GM19035 (cell line): ENCODE results near the gene FRMPD4.
"Not testable (repeated sequence)": the region's sequence is repeated elsewhere in the genome, so short reads cannot be mapped to it uniquely, and the experiment has no call there.

Experiments
- ATAC-seq: cut with Tn5 transposase; IDR thresholded peaks from one replicate; pipeline ENCODE4 v1.9.1; 2021; ENCODE audit not compliant: unreplicated experiment

FRMPD4 gene

DNA sequence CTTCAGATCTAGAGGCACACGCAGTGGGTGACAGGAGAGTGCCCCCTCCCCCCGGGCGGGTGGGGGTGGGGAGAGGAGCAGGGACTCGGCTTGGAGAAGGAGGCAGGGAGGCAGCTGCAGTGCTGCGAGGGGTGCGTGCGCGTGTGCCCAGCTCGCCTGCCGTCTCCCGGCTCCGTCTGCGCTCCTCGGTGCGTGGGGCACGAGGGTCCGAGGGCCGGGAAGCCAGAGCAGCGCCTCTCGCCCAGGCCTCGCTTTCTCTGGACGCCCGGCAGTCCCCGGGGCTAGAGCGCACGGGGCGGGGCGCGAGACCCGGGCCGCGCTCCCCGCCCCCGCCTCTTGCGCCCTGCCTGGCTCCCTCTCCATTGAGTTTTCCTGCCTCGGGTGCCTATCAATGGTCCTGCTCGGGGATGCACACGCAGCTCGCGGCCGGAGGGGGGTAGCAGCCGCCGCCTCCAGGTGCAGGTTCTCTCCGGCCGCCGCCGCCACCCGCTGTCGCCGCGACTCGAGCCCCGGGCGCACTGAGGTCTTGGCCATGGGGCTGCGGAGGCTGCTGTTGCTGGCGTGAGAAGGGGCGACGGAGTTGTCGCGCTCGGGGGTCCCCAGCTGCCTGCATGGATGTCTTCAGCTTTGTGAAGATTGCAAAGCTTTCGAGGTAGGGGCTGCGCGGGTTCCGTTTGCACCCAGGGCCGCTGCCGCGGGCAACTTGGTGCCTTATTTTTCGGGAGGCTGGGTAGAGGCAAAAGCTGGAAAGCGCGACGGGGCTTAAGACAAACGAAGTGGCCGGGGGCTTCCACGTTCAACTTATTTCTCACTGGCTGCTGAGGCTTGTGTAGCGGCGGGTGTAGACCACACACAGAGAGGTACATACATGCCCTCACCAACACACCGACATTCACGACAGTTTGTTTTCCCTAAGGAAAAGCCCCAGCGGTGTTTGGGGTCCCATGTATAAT is at the start of gene FRMPD4:
Gene FRMPD4, plus strand, starts transcription at position 113 of the 953 bp plus-strand sequence. Its CDS starts 499 bp downstream, at position 612.
- ATAC-seq = no peak

DNA sequence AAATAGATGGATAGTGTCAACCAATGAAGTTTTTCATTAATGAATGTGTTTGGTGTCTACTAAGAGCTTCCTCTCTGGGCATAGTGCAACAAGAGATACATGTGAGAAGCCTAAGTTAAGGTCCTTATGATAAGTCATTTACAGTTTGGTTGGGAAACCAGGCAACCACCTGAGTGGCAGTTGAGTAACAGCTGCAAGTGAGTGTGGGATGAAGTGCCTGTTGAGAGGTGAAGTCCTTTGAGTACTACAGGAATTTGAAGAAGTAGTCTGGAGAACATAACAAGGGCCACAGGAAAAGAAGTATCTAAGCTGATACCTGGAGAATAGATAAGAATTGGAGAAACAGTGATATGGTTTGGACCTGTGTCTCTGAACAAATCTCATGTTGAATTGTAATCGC is 48.5 kb upstream of the FRMPD4 start:
- ATAC-seq = no peak

DNA sequence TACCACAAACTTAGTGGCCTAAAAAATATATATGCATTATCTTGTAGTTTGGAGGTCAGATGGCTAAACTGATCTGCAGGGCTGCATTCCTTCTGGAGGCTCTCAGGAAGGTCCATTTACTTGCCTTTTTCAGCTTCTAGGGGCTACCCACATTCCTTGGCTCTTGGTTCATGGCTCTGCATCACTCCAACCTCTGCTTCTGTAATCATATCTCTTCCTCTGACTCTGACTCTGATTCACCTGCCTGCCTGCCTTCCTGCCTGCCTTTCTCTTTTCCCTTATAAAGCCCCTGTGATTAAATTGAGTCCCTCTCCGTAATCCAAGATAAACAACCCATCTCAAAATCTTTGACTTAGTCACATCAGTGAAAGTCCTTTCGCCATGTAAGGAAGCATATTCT is 25.0 kb upstream of the FRMPD4 start:
- ATAC-seq = no peak

GRCh38 chrX:12115377-12115776 is 22.9 kb upstream of the FRMPD4 start:
- no peak for ATAC-seq

- ATAC-seq = no peak
These were observed 20.1 kb upstream of the FRMPD4 start for GRCh38 chrX:12118134-12118533.

- ATAC-seq = no peak
These were observed 10.3 kb upstream of the FRMPD4 start for GRCh38 chrX:12128017-12128416.

- ATAC-seq = no peak
These were observed 317 bp upstream of the FRMPD4 start for GRCh38 chrX:12137951-12138360.

DNA sequence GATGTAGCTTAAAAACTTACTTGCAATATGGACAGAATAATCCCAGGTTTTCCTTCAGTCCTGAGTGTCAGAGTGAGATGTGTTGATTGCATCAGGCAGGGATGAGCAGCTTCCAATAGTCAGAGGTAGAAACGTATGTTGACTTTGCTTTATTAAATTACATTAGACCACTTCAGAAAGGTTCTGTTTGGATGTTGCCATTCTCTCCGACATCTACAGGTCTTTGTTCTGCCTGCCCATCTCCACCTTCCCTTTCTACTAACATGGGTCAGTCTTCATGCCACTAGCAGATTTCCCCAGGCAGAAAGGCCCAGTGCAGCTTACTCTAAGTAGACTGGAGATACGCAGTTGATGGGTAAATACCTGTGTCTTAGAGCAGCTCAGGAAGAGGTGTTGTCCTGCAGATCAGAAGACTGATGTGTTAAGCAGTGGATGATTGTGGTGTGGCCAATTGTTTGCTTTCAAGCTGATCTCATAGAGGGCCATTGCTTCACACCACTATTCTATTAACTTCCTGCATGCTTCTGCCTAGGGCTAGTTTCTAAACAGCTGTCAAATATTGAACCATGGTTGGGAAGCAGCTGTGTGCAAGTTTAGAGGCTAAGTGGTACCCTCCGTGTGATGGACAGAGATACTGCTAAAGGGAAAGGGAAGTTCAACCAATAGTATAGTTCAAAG is 1.8 kb downstream of the FRMPD4 start:
- no peak for ATAC-seq

DNA sequence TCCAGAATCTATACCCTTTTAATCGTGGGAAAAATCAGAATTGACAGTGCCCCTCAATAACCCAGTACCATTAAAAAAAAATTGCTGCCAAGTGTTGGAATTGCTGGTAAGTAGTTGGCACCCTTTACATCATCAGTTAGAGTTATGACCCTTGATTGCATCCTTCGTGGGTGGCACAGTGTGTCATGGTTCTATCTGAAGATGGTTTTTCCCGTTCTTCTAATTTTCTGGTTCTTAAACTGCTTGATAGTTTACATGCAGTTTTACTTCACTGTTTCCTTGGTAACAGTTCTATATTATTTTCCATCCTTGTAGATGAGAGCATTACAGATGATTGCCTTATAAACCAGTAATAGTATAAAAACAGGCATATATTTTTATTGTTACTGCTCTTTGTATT is 3.2 kb downstream of the FRMPD4 start:
- no peak for ATAC-seq

- ATAC-seq = no peak
These were observed 4.4 kb downstream of the FRMPD4 start for GRCh38 chrX:12142661-12143060.

DNA sequence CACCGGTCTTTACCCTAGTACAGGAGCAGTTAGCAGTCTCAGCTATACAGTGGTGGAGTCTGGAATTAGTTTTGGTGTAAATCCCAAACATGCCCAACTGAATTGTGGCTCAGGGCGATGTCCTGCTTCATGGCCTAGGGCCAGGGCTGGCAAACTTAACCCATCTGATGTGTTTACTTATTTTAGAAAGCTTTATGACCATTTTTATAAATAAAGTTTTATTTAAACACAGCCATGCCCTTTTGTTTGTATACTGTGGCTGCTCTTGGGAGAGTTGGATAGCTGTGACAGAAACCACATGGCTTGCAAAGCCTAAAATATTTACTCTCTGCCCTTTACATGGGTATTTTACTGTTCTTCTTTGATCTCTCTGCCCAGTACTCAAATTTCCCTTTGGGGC is 7.1 kb downstream of the FRMPD4 start:
- no peak for ATAC-seq

DNA sequence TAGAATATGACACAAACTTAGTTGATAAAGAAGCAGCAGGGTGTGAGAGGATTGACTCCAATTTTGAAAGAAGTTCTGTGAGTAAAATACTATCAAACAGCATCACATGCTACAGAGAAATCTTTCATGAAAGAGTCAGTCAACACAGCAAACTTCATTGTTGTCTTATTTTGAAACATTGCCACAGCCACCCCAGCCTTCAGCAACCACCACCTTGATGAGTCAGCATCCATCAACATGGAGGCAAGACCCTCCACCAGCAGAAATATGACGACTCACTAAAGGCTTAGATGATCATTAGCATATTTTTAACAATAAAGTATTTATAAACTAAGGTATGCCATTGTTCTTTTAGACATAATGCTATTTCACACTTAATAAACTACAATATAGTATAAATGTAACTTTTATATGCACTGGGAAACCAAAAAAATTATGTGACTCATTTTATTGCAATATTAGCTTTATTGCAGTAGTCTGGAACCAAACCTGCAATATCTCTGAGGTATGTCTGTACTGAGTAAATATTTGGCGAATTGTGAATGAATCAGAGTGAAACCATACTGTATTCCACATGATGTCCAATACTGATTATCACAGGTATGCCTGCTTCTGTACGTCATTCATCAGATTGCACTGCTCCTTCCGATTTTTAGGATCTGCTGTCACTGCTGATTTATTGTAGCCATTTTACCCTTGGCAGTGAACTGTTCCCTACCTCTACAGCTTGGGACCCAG is 11.6 kb downstream of the FRMPD4 start:
- no peak for ATAC-seq

DNA sequence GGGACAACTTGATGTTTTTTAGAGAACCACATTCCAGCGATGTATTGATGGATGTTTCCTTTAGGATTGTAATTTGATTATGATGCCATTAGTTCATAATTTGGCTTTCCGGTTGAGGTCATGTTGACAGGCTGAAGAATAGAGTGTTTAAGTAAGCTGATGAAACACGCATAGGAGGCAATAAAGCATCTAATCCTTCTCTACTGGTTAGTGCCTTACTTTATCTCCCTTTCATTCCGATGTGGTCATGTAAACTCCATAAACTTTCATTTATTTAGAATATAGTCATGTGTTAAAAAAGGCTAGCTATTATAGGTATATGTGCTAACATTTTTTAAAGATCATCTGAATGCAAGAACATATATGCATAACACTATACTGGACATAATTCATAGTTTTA is 15.0 kb downstream of the FRMPD4 start:
- ATAC-seq = no peak

DNA sequence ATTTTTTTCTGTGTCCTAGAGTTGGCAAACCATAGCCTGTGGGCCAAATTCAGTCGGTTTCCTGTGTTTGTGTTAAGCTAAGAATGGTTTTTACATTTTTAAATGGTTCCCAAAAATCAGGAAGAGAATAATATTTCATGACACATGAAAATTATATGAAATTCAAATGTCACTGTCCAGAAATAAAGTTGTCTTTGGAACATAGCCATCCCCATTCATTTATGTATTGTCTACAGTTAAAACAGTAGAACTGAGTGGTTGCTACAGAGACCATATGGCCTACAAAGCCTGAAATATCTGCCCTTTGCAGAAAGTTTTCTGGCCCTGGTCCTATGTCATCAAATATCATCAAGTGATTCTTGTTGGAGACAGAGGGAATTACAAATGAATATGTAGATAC is 15.5 kb downstream of the FRMPD4 start:
- no peak for ATAC-seq

DNA sequence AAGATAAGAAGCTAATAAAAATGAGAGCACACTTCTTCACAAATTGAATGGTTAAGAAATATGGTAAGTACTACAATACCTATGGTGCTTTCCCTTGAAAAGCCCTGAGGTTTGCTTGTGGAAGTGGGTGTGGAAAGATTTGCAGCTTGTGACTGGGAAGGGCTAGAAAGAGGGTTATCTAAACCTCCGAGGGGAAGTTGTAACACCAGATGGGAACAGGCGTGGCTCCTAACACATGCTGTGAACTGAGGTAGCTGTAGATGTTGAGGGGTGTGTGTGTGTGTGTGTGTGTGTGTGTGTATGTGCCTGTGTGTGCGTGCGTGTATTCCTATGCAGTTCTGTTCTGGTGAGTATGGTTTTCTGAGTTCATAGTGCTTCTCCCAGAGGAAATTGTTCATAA is 21.5 kb downstream of the FRMPD4 start:
- no peak for ATAC-seq

DNA sequence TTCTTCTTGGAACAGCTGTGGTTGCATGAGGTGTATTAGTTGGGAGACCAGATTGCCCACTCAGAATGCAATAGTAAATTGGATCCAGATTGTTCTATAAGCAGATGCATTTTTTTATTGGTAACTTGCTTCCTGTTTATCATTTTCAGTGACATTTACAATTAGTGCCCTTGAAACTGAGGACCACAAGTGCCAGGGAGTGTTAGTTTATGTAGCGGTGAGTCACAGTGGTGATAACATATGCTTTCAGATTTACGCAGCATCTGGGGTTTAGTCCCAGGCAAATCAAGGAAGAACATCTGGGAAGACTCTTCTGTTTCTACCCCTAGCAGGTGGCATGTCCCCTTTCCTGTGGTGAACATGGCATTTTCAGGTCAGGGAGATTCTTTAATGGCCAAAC is 24.1 kb downstream of the FRMPD4 start:
- ATAC-seq = no peak

- not testable (repeated sequence) for ATAC-seq
These were observed 25.9 kb downstream of the FRMPD4 start for GRCh38 chrX:12164180-12164579.

DNA sequence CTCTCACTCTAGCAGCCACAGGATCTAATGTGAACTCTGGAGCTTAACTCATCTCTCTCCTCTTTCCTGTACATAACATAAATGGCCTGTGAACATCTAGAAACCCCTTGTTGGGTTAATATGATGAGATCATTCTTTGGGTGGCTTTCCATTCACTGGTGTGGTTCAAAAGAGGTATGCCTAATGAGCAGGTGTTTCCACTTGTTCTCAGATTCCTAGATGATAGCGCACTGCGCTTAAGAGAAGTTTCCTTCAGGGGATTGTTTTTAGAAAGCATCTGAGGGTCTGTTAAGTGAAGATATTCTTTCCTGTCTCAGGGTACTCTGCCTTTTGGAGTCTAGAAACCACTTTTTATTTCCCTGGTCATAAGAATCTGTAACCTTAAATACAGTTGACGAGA is 32.5 kb downstream of the FRMPD4 start:
- no peak for ATAC-seq

GRCh38 chrX:12174358-12174757 is 36.1 kb downstream of the FRMPD4 start:
- ATAC-seq = no peak

DNA sequence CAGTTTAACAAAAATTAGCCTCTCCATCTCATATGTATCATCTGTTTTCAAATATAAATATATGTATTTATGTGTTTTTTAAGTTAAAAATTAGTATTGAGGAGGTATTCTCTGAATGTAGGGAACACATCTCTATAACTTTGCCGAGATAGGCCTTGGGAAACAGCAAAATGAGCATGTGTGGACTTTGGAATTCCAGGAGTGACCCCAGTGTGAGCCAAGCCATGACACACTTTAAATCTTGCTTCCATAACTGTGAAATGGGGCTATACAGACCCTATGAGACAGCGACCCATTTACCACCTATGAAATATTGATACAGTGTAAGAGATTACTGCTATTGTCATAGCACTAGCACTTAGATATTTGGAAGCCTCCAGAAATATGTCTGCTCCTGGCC is 58.8 kb downstream of the FRMPD4 start:
- ATAC-seq = no peak

- no peak for ATAC-seq
These were observed 68.1 kb downstream of the FRMPD4 start for GRCh38 chrX:12206413-12206812.
